Spleen (tissue), 11 donors: ENCODE results near the gene PHETA1. TPM values are rescaled to one million over a fixed set of nuclear protein-coding genes. Genes with fewer than 3 reads are reported as not detected.
"Not testable (repeated sequence)": the region's sequence is repeated elsewhere in the genome, so short reads cannot be mapped to it uniquely, and the experiment has no call there.

ENCODE experiments used
- DNase-seq: peaks from one replicate; pipeline ENCODE4 v3.0.0-alpha.2; 2020
- H3K27ac ChIP-seq, 8 donors: fragments of 200-600 bp; sonication (generic) in 7 of 8; 1 replicate in 4 of 8; 2 replicates in 4 of 8; pipeline versions ENCODE4 v1.5.0 to v1.8.0; 2016 to 2021; ENCODE audit warnings: inconsistent platforms in 4 of 8, mild to moderate bottlenecking in 4 of 8, moderate library complexity in 1 of 8
- H3K27me3 ChIP-seq, 7 donors: fragments of 200-600 bp; sonication (generic) in 6 of 7; replicated peaks in 1 of 7; 1 replicate in 4 of 7; 2 replicates in 3 of 7; pipeline versions ENCODE4 v1.5.0 to v1.8.0; 2016 to 2021; ENCODE audit warnings: inconsistent platforms in 3 of 7, mild to moderate bottlenecking in 1 of 7
- H3K36me3 ChIP-seq, 6 donors: fragments of 200-600 bp; sonication (generic) in 5 of 6; 1 replicate in 4 of 6; 2 replicates in 2 of 6; pipeline versions ENCODE4 v1.5.0 to v1.8.0; 2016 to 2021; ENCODE audit warnings: inconsistent platforms in 2 of 6
- H3K4me1 ChIP-seq, 6 donors: fragments of 200-600 bp; sonication (generic) in 5 of 6; 1 replicate in 3 of 6; 2 replicates in 3 of 6; pipeline versions ENCODE4 v1.5.0 to v1.8.0; 2016 to 2021; ENCODE audit warnings: inconsistent platforms in 3 of 6
- H3K4me3 ChIP-seq, 8 donors: fragments of 200-600 bp; sonication (generic) in 7 of 8; 1 replicate in 4 of 8; 2 replicates in 4 of 8; pipeline versions ENCODE4 v1.5.0 to v1.8.0; 2016 to 2021; ENCODE audit warnings: inconsistent platforms in 4 of 8, mild to moderate bottlenecking in 4 of 8, moderate library complexity in 2 of 8
- H3K9me3 ChIP-seq, 8 donors: fragments of 200-600 bp; sonication (generic) in 7 of 8; 1 replicate in 4 of 8; 2 replicates in 4 of 8; pipeline versions ENCODE4 v1.5.0 to v1.8.0; 2016 to 2021; ENCODE audit warnings: inconsistent platforms in 4 of 8
- POLR2A ChIP-seq, 3 donors: fragments of 450-650 bp; IDR thresholded peaks; one replicate each; pipeline ENCODE4 v1.5.1; 2017; ENCODE audit warnings: antibody characterized with exemption in 3 of 3, mild to moderate bottlenecking in 1 of 3
- POLR2AphosphoS5 ChIP-seq, 3 donors: sonication (generic); formaldehyde crosslinking; IDR thresholded peaks; one replicate each; pipeline ENCODE4 v1.5.1; 2017; ENCODE audit warnings: antibody characterized with exemption in 3 of 3
- WGBS, 5 donors: extraction: QIAGEN DNeasy Blood & Tissue Kit in 3 of 5; methylation state at CpG; one replicate each; pipeline versions ENCODE4 v1.1.5 to v1.1.7; 2013 to 2018; 5-methylcytosine and 5-hydroxymethylcytosine counted together
- intact Hi-C: fragments of 100-400 bp; cut with DNase I; formaldehyde crosslinking; loops from one replicate; pipeline ENCODE4 v1.15.0; 2023; ENCODE audit warnings: low total_unique reads
- polyA plus RNA-seq, 3 donors: library from polyadenylated mRNA; stranded (reverse); fragments of 200-250 nt; gene quantifications; one replicate each; pipeline ENCODE4 v1.2.1, GENCODE V29; 2013
- total RNA-seq, 7 donors: library from RNA; depleted of rRNA in 3 of 7; stranded (reverse); fragments of >200 nt in 3 of 7; fragmentation: NEBNext Ultra II Directional in 4 of 7; extraction: Animal tissue kit (Norgen Biotek cat#: 25700) in 4 of 7; gene quantifications; one replicate each; pipeline versions ENCODE4 v1.1.0 to v1.2.1, GENCODE V29; 2016 to 2021
- TF ChIP-seq, protein P1 (sequence below), 11 experiments: fragments of 200-600 bp in 7 of 11; fragments of 450-650 bp in 4 of 11; sonication (generic) in 4 of 11; IDR thresholded peaks in 8 of 11; conservative IDR thresholded peaks in 3 of 11; 1 replicate in 7 of 11; 2 replicates in 4 of 11; pipeline versions ENCODE4 v1.4.0 to v1.8.0; 2016 to 2021; ENCODE audit warnings: antibody characterized with exemption in 11 of 11, inconsistent platforms in 4 of 11, mild to moderate bottlenecking in 1 of 11
- donor health status: healthy with polysubstance abuse.
- donor health status: DM: no; HTN: no; CAD: no; lungs with moderate emphysema.
- donor health status: DM: no; HTN: no; CAD: no.
- donor health status: Bipolar disorder and iron deficiency.
- donor health status: healthy.
- donor health status: DM: no; HTN: no; CAD: no.
- donor health status: DM: yes; HTN: yes; CAD: no.

Gene PHETA1
- total and polyA plus RNA-seq, 10 donors: 4.9 to 39.7 (median 20.0) TPM

DNA sequence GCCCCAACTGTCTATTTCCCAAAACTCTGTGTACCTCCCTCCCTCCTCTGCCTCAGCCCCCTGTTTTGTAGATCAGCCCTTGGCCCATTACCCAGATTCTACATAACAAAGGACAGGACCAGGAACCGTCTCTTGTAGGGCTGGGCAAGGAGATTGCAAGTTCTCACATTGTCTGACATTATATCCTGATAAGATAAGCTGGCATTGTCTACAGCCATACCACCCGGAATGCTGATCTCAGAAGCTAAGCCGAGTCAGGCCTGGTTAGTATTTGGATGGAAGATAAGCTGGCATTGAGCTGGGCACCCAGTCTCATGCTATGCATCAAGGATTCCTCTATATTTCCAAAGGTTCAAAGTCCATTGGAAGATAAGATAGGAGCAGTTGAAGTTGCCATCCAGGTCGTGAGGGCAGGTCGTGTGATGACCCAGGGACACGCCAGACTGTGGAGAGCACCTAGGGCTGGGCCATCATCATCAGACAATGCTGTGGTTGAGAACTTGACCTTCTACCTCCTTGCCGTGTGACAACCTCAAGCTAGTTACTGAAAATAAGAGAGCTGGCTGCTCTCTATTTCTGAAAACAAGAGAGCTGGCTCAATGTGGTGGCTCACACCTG lies 29.5 kb downstream of the PHETA1 start:
- Histone ChIP-seq H3K4me3 (no peak overlapping the region), H3K36me3 (no peaks in the 10 kb centered on the region), H3K27ac (no peak overlapping the region), H3K4me1 (no peaks in the 10 kb centered on the region), H3K9me3 (peaks cover 0 to 9% (median 0%) of the 10 kb centered on the region in 8 donors), H3K27me3 (no peaks in the 10 kb centered on the region)
- TF ChIP-seq, protein P1, sequence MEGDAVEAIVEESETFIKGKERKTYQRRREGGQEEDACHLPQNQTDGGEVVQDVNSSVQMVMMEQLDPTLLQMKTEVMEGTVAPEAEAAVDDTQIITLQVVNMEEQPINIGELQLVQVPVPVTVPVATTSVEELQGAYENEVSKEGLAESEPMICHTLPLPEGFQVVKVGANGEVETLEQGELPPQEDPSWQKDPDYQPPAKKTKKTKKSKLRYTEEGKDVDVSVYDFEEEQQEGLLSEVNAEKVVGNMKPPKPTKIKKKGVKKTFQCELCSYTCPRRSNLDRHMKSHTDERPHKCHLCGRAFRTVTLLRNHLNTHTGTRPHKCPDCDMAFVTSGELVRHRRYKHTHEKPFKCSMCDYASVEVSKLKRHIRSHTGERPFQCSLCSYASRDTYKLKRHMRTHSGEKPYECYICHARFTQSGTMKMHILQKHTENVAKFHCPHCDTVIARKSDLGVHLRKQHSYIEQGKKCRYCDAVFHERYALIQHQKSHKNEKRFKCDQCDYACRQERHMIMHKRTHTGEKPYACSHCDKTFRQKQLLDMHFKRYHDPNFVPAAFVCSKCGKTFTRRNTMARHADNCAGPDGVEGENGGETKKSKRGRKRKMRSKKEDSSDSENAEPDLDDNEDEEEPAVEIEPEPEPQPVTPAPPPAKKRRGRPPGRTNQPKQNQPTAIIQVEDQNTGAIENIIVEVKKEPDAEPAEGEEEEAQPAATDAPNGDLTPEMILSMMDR (IDR thresholded peaks at IDR 0.05 in 8 of 11, conservative IDR thresholded peaks at IDR 0.05 in 3 of 11): no peak
- no peak for TF ChIP-seq POLR2AphosphoS5 (IDR thresholded peaks at IDR 0.05)
- TF ChIP-seq POLR2A (IDR thresholded peaks at IDR 0.05): no peak
- intact Hi-C loops: no loop called here
- DNase-seq: no peak
- 79 to 86% (median 84%) methylated on average over 7 of the region's 7 CpGs for WGBS, 5 donors

DNA sequence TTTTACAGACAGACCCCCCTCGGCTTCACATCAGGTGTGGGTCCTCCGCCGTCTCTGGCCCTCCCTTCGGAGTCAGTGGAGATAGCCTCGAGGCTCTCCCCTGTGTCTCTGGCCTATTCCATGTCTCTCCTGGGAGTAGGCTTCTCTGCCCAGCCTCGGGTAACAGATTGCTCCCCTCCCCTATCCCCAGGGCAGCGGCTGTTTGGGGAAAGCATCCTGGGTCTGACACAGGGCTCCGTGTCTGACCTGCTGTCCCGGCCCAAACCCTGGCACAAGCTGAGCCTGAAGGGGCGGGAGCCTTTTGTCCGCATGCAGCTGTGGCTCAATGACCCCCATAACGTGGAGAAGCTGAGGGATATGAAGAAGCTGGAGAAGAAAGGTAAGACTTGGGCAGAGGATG lies 30.8 kb downstream of the PHETA1 start:
- TF ChIP-seq POLR2AphosphoS5 (IDR thresholded peaks at IDR 0.05) (no peak), POLR2A (IDR thresholded peaks at IDR 0.05) (no peak)
- TF ChIP-seq, protein P1 (IDR thresholded peaks at IDR 0.05 in 8 of 11, conservative IDR thresholded peaks at IDR 0.05 in 3 of 11): no peak
- Histone ChIP-seq H3K27me3 (no peaks in the 10 kb centered on the region), H3K4me3 (no peak overlapping the region), H3K27ac (no peak overlapping the region), H3K36me3 (no peaks in the 10 kb centered on the region), H3K9me3 (peaks cover 0 to 6% (median 0%) of the 10 kb centered on the region in 8 donors), H3K4me1 (no peaks in the 10 kb centered on the region)
- WGBS, 5 donors: 87 to 95% (median 93%) methylated on average over 12 of the region's 12 CpGs
- intact Hi-C loops: no loop called here
- DNase-seq: no peak

DNA sequence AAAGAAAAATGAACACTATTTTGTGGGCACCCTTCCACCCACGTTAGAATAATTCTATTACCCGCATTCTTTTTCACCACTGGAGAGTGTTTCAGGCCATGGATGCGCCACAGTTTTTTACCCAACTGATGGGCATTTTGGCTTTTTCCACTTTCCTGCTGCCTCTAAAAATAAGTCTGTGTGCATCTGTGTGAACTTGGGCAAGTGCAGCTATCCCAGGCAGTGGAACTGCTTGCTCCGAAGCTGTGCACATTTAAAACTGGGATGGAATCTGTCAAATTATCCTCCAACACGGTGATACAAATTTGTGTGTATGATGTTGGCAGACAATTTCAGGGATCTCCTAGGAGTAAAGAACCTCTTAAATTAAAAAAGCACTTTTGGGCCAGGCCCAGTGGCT lies 31.5 kb downstream of the PHETA1 start:
- 85 to 98% (median 92%) methylated on average over 5 of the region's 5 CpGs for WGBS, 5 donors

DNA sequence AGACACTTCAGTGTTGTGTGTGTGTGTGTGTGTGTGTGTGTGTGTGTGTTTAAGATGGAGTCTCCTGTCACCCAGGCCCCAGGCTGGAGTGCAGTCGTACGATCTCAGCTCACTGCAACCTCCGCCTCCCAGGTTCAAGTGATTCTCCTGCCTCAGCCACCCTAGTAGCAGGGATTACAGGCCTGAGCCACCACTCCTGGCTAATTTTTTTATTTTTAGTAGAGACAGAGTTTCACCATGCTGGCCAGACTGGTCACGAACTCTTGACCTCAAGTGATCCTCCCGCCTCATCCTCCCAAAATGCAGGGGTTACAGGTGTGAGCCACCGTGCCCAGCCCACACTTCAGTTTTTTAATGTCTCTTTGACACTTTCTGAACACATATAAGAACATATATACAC lies 32.5 kb downstream of the PHETA1 start:
- H3K4me3 ChIP-seq, intact Hi-C loops, DNase-seq: not testable (repeated sequence)

More for the DNA sequence above, 31.5 kb downstream of the PHETA1 start:
- no peak overlapping the region for H3K4me3 ChIP-seq
- no peaks in the 10 kb centered on the region for H3K27me3 ChIP-seq
- H3K9me3 ChIP-seq: no peaks in the 10 kb centered on the region
- TF ChIP-seq POLR2A (IDR thresholded peaks at IDR 0.05): no peak
- TF ChIP-seq POLR2AphosphoS5 (IDR thresholded peaks at IDR 0.05): no peak
- TF ChIP-seq, protein P1 (IDR thresholded peaks at IDR 0.05 in 8 of 11, conservative IDR thresholded peaks at IDR 0.05 in 3 of 11): no peak
- no peak for DNase-seq
- H3K36me3 ChIP-seq: no peaks in the 10 kb centered on the region
- intact Hi-C loops: no loop called here
- no peak overlapping the region for H3K27ac ChIP-seq
- no peaks in the 10 kb centered on the region for H3K4me1 ChIP-seq

More for the DNA sequence above, 32.5 kb downstream of the PHETA1 start:
- H3K9me3 ChIP-seq, H3K27ac ChIP-seq, H3K27me3 ChIP-seq, H3K36me3 ChIP-seq, H3K4me1 ChIP-seq: not testable (repeated sequence)
- WGBS, 5 donors: 73 to 96% (median 92%) methylated on average over 6 of the region's 6 CpGs
